Liver (tissue), 3 donors: ENCODE measurements around the gene SLC6A7.

Experiments used
- EGR1 ChIP-seq, 2 donors: IDR thresholded peaks; 2 replicates each; pipeline ENCODE4 v1.6.1; 2016 to 2018; ENCODE audit warnings: antibody characterized with exemption in 2 of 2, low read depth in 2 of 2
- GABPA ChIP-seq, 2 donors: IDR thresholded peaks in 1 of 2; conservative IDR thresholded peaks in 1 of 2; 2 replicates each; pipeline ENCODE4 v1.6.1; 2016; ENCODE audit warnings: antibody characterized with exemption in 2 of 2, mild to moderate bottlenecking in 1 of 2, moderate library complexity in 1 of 2
- HNF4A ChIP-seq, 2 donors: conservative IDR thresholded peaks; 2 replicates each; pipeline ENCODE4 v1.6.1; 2016; ENCODE audit warnings: antibody characterized with exemption in 2 of 2, mild to moderate bottlenecking in 2 of 2
- JUND ChIP-seq, 2 donors: IDR thresholded peaks; 2 replicates each; pipeline ENCODE4 v1.6.1; 2016; ENCODE audit warnings: antibody characterized with exemption in 2 of 2
- RAD21 ChIP-seq, 2 donors: IDR thresholded peaks; 2 replicates each; pipeline ENCODE4 v1.6.1; 2016; ENCODE audit warnings: antibody characterized with exemption in 2 of 2, mild to moderate bottlenecking in 2 of 2
- RXRA ChIP-seq, 2 donors: IDR thresholded peaks; 2 replicates each; pipeline ENCODE4 v1.6.1; 2017 to 2018; ENCODE audit warnings: antibody characterized with exemption in 2 of 2, mild to moderate bottlenecking in 1 of 2
- SP1 ChIP-seq: IDR thresholded peaks from 2 replicates; pipeline ENCODE4 v1.6.1; 2018; ENCODE audit warnings: antibody characterized with exemption, mild to moderate bottlenecking
- TAF1 ChIP-seq: conservative IDR thresholded peaks from 2 replicates; pipeline ENCODE4 v1.6.1; 2016; ENCODE audit warnings: antibody characterized with exemption, mild to moderate bottlenecking
- YY1 ChIP-seq: IDR thresholded peaks from 2 replicates; pipeline ENCODE4 v1.6.1; 2016; ENCODE audit warnings: antibody characterized with exemption, mild to moderate bottlenecking
- TF ChIP-seq, protein P1 (sequence below): fragments of 150-350 bp; IDR thresholded peaks from 2 replicates; pipeline ENCODE4 v1.5.1; 2017; ENCODE audit warnings: improper control_type of control experiment, low read depth, low read length; ENCODE audit not compliant: missing input control
- TF ChIP-seq, protein P2 (sequence below): IDR thresholded peaks from 2 replicates; pipeline ENCODE4 v1.6.1; 2016; ENCODE audit warnings: antibody characterized with exemption
- TF ChIP-seq, protein P3 (sequence below): IDR thresholded peaks from 2 replicates; pipeline ENCODE4 v1.6.1; 2016; ENCODE audit warnings: antibody characterized with exemption, mild to moderate bottlenecking
- TF ChIP-seq, protein P4 (sequence below): IDR thresholded peaks from 2 replicates; pipeline ENCODE4 v1.6.1; 2016; ENCODE audit warnings: antibody characterized with exemption
- donor health status: healthy.
- donor health status: healthy.

DNA sequence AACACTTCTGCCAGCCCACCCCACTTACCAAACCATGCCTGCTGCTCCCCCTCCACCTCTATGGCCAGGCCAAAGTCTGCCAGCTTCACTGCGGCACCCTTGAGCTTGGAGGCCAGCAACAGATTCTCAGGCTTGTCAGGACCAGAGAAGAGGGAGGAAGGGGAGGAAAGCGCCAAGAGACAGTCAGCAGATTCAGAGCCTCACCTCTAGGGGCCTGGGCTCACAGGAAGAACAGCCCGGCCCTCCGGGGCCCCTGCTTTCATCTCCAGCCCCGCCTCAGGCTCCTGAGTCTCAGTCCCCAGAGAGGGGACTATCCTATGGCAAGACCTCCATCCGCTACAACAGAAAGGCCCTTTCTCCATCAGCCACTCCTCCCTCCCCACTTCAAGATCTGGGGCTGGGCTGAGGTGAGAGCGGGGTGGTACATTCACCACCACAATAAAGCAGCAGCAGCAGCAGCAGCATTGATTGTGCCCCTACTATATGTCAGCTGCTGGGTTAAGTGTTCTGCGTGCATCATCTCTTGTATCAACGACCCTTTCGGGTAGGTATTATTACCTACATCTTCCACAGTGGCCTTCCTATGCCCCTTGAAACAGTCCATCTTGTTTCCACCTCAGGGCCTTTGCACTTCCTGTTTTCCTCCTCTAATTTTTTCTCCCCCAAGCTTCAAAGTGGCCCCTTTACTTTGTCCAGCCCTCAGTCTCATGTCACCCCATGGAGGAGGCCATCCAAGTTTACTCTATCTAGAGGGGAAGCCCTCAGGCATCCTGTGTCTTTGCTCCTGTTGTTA lies 63.8 kb downstream of the SLC6A7 start:
- TF ChIP-seq YY1 (no peak), JUND (IDR thresholded peaks at IDR 0.05) (no peak), RXRA (IDR thresholded peaks at IDR 0.05) (no peak), SP1 (no peak), EGR1 (IDR thresholded peaks at IDR 0.05; ENCODE audit: low read depth in 2 of 2) (no peak), HNF4A (conservative IDR thresholded peaks at IDR 0.05) (no peak), GABPA (IDR thresholded peaks at IDR 0.05 in 1 of 2, conservative IDR thresholded peaks at IDR 0.05 in 1 of 2) (no peak), RAD21 (IDR thresholded peaks at IDR 0.05) (no peak), TAF1 (no peak)
- TF ChIP-seq, protein P1, sequence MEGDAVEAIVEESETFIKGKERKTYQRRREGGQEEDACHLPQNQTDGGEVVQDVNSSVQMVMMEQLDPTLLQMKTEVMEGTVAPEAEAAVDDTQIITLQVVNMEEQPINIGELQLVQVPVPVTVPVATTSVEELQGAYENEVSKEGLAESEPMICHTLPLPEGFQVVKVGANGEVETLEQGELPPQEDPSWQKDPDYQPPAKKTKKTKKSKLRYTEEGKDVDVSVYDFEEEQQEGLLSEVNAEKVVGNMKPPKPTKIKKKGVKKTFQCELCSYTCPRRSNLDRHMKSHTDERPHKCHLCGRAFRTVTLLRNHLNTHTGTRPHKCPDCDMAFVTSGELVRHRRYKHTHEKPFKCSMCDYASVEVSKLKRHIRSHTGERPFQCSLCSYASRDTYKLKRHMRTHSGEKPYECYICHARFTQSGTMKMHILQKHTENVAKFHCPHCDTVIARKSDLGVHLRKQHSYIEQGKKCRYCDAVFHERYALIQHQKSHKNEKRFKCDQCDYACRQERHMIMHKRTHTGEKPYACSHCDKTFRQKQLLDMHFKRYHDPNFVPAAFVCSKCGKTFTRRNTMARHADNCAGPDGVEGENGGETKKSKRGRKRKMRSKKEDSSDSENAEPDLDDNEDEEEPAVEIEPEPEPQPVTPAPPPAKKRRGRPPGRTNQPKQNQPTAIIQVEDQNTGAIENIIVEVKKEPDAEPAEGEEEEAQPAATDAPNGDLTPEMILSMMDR: no peak
- TF ChIP-seq, protein P2, sequence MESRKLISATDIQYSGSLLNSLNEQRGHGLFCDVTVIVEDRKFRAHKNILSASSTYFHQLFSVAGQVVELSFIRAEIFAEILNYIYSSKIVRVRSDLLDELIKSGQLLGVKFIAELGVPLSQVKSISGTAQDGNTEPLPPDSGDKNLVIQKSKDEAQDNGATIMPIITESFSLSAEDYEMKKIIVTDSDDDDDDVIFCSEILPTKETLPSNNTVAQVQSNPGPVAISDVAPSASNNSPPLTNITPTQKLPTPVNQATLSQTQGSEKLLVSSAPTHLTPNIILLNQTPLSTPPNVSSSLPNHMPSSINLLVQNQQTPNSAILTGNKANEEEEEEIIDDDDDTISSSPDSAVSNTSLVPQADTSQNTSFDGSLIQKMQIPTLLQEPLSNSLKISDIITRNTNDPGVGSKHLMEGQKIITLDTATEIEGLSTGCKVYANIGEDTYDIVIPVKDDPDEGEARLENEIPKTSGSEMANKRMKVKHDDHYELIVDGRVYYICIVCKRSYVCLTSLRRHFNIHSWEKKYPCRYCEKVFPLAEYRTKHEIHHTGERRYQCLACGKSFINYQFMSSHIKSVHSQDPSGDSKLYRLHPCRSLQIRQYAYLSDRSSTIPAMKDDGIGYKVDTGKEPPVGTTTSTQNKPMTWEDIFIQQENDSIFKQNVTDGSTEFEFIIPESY: no peak
- TF ChIP-seq, protein P3, sequence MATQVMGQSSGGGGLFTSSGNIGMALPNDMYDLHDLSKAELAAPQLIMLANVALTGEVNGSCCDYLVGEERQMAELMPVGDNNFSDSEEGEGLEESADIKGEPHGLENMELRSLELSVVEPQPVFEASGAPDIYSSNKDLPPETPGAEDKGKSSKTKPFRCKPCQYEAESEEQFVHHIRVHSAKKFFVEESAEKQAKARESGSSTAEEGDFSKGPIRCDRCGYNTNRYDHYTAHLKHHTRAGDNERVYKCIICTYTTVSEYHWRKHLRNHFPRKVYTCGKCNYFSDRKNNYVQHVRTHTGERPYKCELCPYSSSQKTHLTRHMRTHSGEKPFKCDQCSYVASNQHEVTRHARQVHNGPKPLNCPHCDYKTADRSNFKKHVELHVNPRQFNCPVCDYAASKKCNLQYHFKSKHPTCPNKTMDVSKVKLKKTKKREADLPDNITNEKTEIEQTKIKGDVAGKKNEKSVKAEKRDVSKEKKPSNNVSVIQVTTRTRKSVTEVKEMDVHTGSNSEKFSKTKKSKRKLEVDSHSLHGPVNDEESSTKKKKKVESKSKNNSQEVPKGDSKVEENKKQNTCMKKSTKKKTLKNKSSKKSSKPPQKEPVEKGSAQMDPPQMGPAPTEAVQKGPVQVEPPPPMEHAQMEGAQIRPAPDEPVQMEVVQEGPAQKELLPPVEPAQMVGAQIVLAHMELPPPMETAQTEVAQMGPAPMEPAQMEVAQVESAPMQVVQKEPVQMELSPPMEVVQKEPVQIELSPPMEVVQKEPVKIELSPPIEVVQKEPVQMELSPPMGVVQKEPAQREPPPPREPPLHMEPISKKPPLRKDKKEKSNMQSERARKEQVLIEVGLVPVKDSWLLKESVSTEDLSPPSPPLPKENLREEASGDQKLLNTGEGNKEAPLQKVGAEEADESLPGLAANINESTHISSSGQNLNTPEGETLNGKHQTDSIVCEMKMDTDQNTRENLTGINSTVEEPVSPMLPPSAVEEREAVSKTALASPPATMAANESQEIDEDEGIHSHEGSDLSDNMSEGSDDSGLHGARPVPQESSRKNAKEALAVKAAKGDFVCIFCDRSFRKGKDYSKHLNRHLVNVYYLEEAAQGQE: no peak
- TF ChIP-seq, protein P4, sequence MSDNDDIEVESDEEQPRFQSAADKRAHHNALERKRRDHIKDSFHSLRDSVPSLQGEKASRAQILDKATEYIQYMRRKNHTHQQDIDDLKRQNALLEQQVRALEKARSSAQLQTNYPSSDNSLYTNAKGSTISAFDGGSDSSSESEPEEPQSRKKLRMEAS: no peak
